ENCODE results near the gene FAM50B. TPM values are rescaled to one million over a fixed set of nuclear protein-coding genes. Genes with fewer than 3 reads are reported as not detected.

Gene FAM50B
- total RNA-seq, 2 experiments from 2014 or later: 2.7 to 2.8 TPM

DNA sequence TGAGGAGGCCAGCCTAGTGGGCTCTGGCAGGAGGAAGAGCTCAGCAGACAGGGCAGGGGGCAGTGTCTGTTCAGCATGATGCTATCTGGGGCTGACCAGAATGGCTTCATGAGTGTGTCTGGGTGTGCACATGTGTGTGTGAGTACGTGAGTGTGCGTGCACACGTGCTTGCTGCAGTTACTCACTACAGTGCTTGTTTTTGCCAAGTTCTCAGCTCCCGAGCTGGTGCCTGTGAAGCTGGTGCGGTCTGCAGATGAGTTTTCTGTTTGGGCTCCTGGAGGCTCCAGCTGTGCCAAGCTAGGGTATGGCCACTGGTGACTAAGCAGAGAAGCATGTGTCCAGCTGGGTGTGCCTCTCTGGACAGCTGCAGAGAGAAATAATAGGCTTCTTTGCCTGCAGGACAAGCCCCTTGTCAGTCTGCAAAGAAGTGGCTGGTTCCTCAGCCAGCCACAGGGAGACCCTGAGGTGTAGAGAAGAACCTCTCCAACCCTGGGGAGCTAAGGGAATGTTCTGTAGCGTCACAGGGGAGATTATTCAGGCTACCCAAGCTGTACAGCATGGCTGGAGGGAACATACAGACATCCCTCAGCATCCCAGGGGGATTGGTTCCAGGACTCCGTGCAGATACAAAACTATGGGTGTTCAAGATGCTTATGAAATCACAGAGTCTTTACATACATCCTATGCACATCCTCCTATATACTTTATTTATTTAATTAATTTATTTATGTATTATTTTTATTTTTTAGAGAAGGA is 40.2 kb upstream of the FAM50B start:
- Mint-ChIP-seq H3K27me3 (peaks cover 4% of the 10 kb centered on the region), H3K27ac (no peak overlapping the region), H3K4me1 (ENCODE audit: low read depth) (no peaks in the 10 kb centered on the region), H3K9me3 (no peaks in the 10 kb centered on the region), H3K36me3 (ENCODE audit: low read depth) (no peaks in the 10 kb centered on the region), H3K4me3 (no peak overlapping the region)
- POLR2A ChIA-PET: no interaction called here
- Histone ChIP-seq H3K27ac (ENCODE audit: low read depth in 1 of 2, low read length in 2 of 2) (no peak overlapping the region), H3K27me3 (ENCODE audit: control insufficient read depth in 1 of 2, insufficient read depth in 2 of 2, low read length in 2 of 2) (peaks cover 0 to 3% of the 10 kb centered on the region in 2 experiments), H3K9me3 (ENCODE audit: control insufficient read depth in 1 of 2, insufficient read depth in 1 of 2, low read length in 2 of 2) (no peaks in the 10 kb centered on the region), H3K4me1 (ENCODE audit: insufficient read depth, low read length) (no peaks in the 10 kb centered on the region), H3K4me3 (ENCODE audit: low read length) (no peak overlapping the region), H3K36me3 (ENCODE audit: insufficient read depth, low read length) (no peaks in the 10 kb centered on the region)
- CTCF ChIA-PET: no interaction called here
- ATAC-seq (ENCODE audit: poor library complexity) (no peak), DNase-seq (no peak)
- intact Hi-C loops (cut with DNase I, micrococcal nuclease): no loop called here
- TF ChIP-seq CTCF (IDR thresholded peaks at IDR 0.05): no peak

DNA sequence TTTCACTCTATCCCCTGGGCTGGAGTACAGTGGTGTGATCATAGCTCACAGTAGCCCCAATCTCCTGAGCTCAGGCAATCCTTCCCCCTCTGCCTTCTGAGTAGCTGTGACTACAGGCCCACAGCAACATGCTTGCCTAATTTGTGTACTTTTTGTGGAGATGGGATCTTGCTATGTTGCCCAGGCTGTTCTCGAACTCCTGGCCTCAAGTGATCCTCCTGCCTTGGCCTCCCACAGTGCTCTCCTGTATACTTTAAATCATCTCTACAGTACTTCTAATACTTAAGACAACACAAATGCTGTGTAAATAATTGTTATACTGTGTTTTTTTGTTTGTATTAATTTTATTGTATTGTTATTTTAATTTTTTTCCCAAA is 39.7 kb upstream of the FAM50B start:
- intact Hi-C loops (cut with DNase I, micrococcal nuclease): no loop called here
- ATAC-seq (ENCODE audit: poor library complexity): no peak
- POLR2A ChIA-PET: no interaction called here

DNA sequence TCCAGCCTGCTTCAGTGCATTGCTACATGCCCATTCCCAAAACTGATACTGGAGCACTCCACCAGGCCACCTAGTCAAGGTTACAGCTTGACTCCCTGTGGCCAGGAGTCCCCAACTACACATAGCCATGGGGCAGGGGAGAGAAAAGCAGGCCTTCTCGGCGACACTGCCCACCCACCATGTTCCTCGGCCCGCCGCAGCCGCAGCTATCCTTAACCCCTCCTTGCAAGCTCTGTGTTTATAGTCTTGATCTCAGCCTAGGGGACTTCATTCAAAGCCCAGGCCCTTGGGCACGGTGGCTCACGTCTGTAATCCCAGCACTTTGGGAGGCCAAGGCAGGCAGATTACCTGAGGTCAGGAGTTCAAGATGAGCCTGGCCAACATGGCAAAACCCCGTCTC is 39.2 kb upstream of the FAM50B start:
- POLR2A ChIA-PET: no interaction called here

More for the DNA sequence above, 39.7 kb upstream of the FAM50B start:
- CTCF ChIA-PET: no interaction called here
- H3K36me3 Mint-ChIP-seq (ENCODE audit: low read depth): no peaks in the 10 kb centered on the region
- Histone ChIP-seq H3K27me3 (ENCODE audit: control insufficient read depth in 1 of 2, insufficient read depth in 2 of 2, low read length in 2 of 2) (peaks cover 0 to 3% of the 10 kb centered on the region in 2 experiments), H3K4me1 (ENCODE audit: insufficient read depth, low read length) (no peaks in the 10 kb centered on the region), H3K36me3 (ENCODE audit: insufficient read depth, low read length) (no peaks in the 10 kb centered on the region), H3K4me3 (ENCODE audit: low read length) (no peak overlapping the region), H3K9me3 (ENCODE audit: control insufficient read depth in 1 of 2, insufficient read depth in 1 of 2, low read length in 2 of 2) (no peaks in the 10 kb centered on the region), H3K27ac (ENCODE audit: low read depth in 1 of 2, low read length in 2 of 2) (no peak overlapping the region)
- no peak overlapping the region for H3K27ac Mint-ChIP-seq
- no peaks in the 10 kb centered on the region for H3K9me3 Mint-ChIP-seq
- H3K4me3 Mint-ChIP-seq: no peak overlapping the region
- TF ChIP-seq CTCF (IDR thresholded peaks at IDR 0.05): no peak
- peaks cover 4% of the 10 kb centered on the region for H3K27me3 Mint-ChIP-seq
- DNase-seq: no peak
- H3K4me1 Mint-ChIP-seq (ENCODE audit: low read depth): no peaks in the 10 kb centered on the region

More for the DNA sequence above, 39.2 kb upstream of the FAM50B start:
- Mint-ChIP-seq H3K9me3 (no peaks in the 10 kb centered on the region), H3K36me3 (ENCODE audit: low read depth) (no peaks in the 10 kb centered on the region), H3K27ac (no peak overlapping the region), H3K4me3 (no peak overlapping the region), H3K27me3 (peaks cover 4% of the 10 kb centered on the region), H3K4me1 (ENCODE audit: low read depth) (no peaks in the 10 kb centered on the region)
- Histone ChIP-seq H3K9me3 (ENCODE audit: control insufficient read depth in 1 of 2, insufficient read depth in 1 of 2, low read length in 2 of 2) (no peaks in the 10 kb centered on the region), H3K36me3 (ENCODE audit: insufficient read depth, low read length) (no peaks in the 10 kb centered on the region), H3K4me3 (ENCODE audit: low read length) (no peak overlapping the region), H3K27ac (ENCODE audit: low read depth in 1 of 2, low read length in 2 of 2) (no peak overlapping the region), H3K4me1 (ENCODE audit: insufficient read depth, low read length) (no peaks in the 10 kb centered on the region), H3K27me3 (ENCODE audit: control insufficient read depth in 1 of 2, insufficient read depth in 2 of 2, low read length in 2 of 2) (peaks cover 0 to 3% of the 10 kb centered on the region in 2 experiments)
- no peak for DNase-seq
- CTCF ChIA-PET: no interaction called here
- TF ChIP-seq CTCF (IDR thresholded peaks at IDR 0.05): no peak
- ATAC-seq (ENCODE audit: poor library complexity): no peak
- intact Hi-C loops (cut with DNase I, micrococcal nuclease): no loop called here
